Stimulated activated CD8-positive, alpha-beta memory T cell treated with anti-CD3 and anti-CD28 coated beads, Interleukin-7, amount 100 ng/mL, for 1 hour (primary cell): Measurements from ENCODE around the gene ZNF41.
A peak's percentile ranks its signal among the peaks of the same experiment; 100 is the strongest.
"Not testable (repeated sequence)": the region's sequence is repeated elsewhere in the genome, so short reads cannot be mapped to it uniquely, and the experiment has no call there.

Source experiments
- DNase-seq, 2 donors: peaks; one replicate each; pipeline ENCODE4 v3.0.0-alpha.2; 2020; ENCODE audit warnings: low read depth in 2 of 2

The ZNF41 gene

GRCh38 chrX:47482512-47483305 lies at the start of gene ZNF41:
ZNF41 (minus strand) TSS chrX:47483222; CDS start chrX:47467481, 15,741 bp downstream.
- peak; percentile 39 to 50 for DNase-seq

DNA sequence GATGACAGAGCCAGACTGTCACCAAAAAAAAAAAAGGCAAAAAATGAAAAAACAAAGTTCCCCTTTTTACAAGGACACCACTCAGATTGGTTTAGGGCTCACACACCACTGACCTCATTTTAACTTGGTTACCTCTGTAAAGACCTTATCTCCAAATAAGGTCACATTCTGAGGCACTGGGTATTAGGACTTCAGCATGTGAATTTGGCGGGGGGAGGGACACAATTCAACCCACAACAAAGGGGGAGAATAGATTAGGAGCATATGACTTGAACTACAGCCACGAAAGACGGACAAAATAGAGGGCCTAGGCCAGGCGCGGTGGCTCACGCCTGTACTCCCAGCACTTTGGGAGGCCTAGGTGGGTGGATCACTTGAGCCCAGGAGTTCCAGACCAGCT lies 47.0 kb upstream of the ZNF41 start:
- no peak for DNase-seq

DNA sequence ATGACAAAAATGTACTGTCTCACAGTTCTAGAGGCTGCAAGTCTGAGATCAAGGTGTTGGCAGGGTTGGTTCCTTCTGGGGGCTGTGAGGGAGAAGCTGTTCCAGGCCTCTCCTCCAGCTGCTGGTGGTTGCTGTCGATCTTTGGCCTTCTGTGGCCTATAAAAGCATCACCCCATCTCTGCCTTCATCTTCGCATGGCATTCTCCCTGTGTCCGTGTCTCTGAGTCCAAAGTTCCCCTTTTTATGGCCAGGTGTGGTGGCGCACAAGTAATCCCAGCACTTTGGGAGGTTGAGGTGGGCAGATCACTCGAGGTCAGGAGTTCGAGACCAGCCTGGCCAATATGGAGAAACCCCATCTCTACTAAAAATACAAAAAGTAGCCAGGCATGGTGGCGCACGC lies 46.5 kb upstream of the ZNF41 start:
- DNase-seq = no peak

DNA sequence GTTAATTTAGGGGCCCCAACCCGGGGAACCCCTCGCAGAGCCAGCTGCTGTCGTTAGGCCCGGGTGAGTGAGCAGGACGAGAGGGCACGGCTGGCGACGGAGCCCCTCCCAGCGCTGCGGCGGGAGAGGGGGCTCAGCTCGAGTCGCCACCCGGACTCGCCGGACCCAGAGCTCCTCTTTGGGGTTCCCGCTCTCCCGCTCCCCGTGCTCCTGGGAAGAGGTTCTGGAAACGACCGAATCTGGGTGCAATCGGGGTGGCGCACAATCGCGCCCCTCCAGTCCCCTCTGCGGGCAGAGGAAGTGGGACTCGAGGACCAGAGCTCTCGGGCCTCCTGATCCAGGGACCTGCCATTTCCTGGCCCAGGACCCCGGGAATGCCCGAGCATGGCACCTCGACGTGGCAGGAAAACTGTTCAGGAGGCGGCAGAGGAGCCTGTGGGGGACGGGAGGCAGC lies 40.7 kb upstream of the ZNF41 start:
- DNase-seq = no peak

DNA sequence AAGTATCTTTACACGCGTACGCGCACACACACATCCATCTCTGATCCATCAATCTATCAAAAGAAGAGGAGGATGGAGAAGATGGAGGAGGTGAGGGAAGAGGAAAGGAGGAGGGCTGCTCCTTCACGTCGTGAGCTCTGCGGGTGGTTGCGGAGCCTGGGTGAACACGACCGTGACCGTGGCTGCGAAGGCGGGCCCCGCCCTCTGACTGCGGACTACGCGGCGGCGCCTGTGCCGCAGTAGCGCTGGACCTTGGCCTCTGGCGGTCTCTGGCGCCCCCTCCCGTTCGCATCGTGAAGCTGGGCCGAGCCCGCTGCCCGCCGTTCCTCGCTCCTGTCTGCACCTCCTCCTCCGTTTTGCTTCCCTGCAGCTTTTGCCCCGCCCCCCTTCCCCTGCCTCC lies 40.3 kb upstream of the ZNF41 start:
- DNase-seq = peak; percentile 64

DNA sequence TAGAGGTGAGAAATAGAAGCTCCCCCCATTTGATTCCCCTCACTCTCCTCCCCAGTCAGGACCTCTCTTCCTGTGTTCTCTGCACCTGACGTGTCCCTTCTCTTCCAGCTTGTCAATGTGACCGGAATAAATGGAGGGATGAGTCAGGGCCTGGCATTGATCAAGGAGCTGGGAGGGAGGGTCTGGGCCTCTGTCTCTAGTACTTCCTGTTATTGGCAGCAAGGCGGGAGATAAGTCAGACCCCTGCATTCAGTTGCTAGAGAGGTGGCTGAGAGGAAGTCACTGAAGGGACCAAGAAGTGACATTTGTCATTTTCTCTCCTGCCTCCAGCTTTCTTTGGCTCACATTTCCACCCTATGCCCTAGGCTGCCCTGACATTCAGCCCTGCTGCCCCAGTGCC lies 35.1 kb upstream of the ZNF41 start:
- DNase-seq = no peak

GRCh38 chrX:47515941-47516665 lies 33.1 kb upstream of the ZNF41 start:
- DNase-seq = no peak

GRCh38 chrX:47514533-47515235 lies 31.7 kb upstream of the ZNF41 start:
- no peak for DNase-seq

- not testable (repeated sequence) for DNase-seq
Measured at GRCh38 chrX:47513034-47513965, 30.3 kb upstream of the ZNF41 start.

DNA sequence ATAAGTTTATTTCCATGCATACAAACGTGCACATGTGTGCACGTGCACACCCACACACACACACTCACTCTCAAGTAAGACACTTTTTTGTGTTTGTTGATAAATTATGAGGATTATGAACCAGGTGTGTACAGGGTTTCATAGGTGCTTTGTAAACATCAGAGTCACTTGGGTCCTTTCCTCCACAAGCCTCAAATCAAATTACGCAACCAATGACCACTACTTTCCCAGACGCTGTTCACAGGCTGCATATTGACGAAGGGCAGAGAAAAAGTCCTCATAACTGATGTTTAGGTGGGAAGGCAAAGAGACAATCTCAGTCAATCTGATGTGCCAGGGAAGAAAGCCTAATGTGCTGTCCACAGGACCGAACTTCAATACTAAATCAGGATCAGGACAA lies 29.4 kb upstream of the ZNF41 start:
- DNase-seq = not testable (repeated sequence)

DNA sequence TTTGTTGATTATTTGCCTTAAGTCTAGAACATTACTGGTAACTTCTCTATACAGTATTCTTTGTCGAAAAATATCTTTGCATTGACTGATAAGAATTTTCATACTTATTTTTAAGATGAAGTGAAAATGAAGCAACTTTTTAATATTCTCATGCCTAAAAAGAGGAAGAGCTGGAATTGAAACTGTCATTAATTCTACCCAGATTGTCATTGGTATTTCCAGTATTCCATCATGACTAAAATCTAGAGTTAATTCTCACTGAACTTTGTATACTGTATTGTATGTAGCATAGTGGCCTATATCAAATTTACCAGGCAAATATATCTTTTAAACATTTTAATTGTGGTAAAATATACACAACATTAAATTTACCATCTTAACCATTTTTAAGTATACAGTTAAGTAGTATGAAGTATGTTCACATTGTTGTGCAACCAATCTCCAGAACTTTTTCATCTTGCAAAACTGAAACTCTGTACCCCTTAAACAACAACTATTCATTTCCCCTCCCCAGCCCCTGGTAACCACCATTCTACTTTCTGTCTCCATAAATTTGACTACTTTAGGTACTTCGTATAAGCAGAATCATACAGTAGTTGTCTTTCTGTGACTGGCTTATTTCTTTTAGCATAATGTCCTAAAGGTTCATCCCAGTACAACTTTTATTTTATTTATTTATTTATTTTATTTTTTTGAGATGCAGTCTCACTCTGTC lies 24.3 kb upstream of the ZNF41 start:
- DNase-seq = no peak

DNA sequence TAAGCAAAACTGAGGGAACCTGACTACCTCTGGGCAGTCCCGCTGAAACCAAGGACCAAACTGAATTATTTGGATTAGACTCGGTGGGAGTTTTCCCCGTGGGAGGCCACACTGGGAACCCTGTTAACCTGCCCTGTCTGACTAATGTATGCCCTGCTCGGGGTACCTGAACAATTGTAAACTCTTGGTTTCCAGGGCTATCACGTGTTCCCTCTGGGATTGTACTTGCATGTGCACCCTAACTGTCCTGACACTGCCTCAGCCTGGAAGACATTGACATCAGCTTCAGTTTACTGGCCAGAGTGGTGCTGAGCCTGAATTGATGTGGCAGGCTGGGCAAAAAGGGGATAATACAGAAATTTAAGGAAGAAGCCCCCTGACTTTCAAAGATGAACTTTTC lies 20.1 kb upstream of the ZNF41 start:
- DNase-seq = no peak

- no peak for DNase-seq
Measured at GRCh38 chrX:47502316-47503125, 19.5 kb upstream of the ZNF41 start.

DNA sequence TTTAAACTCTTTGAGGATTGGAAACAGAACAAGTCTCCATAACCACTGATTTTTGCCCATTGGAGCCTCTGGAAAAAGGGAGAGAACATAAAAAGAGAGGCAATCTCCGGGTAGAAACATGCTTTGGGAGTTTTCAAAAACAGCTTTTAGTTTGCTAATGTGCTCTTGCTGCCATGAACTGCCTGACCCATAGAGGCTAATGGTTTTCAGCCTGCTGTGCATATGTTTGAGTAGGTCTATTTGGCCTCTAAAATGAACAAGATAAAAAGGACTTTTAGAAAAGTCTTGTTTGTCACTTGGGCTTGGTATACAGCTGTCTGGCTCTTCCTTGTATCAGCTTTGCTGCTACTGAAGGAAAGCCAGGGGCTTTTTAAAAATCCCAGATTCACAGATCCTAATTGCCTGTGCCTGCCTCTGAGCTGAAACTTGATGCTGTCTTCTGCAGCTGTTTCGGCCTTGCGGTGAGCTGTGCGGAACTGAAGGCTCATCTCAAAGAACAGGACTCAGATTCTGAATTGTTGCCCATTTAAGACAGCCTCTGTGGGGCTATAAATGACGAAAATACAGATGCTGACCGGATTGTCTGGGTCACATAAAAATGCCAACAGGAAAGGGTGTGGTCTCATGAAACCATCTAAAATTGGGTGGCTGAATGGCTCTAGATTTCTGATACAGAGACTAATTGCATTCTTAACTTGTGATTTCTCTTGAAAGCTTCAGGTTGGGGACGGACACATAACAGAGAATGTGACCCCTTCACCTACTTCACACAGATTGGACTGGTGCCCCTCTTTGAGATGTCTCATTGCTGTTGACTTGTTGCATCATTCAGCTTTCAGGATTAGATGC lies 18.4 kb upstream of the ZNF41 start:
- DNase-seq = no peak

GRCh38 chrX:47500554-47500953 lies 17.5 kb upstream of the ZNF41 start:
- no peak for DNase-seq

GRCh38 chrX:47499293-47499692 lies 16.3 kb upstream of the ZNF41 start:
- no peak for DNase-seq

- no peak for DNase-seq
Measured at GRCh38 chrX:47498411-47498810, 15.4 kb upstream of the ZNF41 start.

GRCh38 chrX:47497271-47497888 lies 14.4 kb upstream of the ZNF41 start:
- no peak for DNase-seq
